GM21619 (cell line): Measurements from ENCODE around the gene OSBPL9.
"Not testable (repeated sequence)": the region's sequence is repeated elsewhere in the genome, so short reads cannot be mapped to it uniquely, and the experiment has no call there.

ENCODE experiments used
- ATAC-seq: cut with Tn5 transposase; IDR thresholded peaks from one replicate; pipeline ENCODE4 v1.9.1; 2021; ENCODE audit not compliant: unreplicated experiment

Gene OSBPL9

DNA sequence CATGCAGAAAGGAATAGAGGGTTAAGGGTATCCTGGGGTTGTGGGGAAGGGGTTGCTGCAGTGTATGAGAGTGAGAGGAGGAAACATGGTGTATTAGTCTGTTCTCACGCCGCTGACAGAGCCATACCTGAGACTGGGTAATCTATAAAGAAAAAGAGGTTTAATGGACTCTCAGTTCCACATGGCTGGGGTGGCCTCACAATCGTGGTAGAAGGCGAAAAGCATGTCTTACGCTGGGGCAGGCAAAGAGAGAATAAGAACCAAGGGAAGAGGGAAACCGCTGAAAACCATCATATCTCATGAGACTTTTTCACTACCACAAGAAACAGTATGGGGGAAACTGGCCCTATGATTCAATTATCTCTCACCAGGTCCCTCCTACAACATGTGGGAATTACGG, 17.7 kb downstream of the OSBPL9 start:
- ATAC-seq: no peak

DNA sequence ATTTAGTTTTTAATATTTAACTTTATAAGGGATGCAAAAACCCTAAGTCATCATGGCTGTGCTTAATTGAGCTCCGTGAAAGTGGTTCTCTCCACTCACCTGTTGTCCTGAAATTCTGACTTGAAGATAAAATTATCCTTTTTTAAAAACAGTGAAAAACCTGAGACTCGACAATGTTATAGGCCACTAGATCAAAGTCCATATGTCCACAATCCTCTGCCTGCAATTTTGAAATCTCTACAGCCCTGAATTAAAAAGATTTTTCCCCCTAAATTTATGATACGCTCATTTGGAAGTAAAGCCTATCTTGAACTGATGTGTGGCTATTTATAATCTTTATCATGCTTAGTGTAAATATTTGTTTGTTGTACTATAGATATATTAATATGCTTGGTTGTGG, 18.7 kb downstream of the OSBPL9 start:
- no peak for ATAC-seq

DNA sequence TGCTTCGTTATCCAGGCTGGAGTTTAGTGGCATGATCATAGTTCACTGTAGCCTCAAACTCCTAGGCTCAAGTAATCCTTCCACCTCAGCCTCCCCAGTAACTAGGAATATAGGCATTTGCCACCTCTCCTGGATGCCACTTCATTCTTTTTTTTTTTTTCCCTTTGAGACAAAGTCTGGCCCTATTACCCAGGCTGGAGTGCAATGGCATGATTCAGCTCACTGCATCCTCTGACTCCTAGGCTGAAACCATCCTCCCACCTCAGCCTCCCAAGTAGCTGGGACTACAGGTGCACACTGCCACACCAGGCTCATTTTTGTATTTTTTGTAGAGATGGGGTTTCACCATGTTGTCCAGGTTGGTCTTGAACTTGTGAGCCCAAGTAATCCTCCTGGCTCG, 19.3 kb downstream of the OSBPL9 start:
- ATAC-seq: no peak

GRCh38 chr1:51636764-51637522, 20.1 kb downstream of the OSBPL9 start:
- ATAC-seq: no peak

DNA sequence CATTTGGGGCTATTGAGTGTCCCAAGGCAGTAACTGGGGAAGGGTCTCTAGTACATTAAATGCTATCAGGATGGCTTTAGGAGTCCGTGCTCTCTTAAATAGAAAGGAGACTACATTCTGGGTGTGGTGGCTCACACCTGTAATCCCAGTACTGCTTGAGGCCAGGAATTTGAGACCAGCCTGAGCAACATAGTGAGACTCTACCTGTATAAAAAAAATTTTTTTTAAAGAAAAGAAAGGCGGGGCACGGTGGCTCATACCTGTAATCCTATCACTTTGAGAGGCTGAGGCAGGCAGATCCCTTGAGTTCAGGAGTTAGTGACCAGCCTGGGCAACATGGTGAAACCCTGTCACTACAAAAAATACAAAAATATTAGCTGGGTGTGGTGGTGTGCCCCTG, 21.5 kb downstream of the OSBPL9 start:
- ATAC-seq: no peak

GRCh38 chr1:51639694-51640093, 22.8 kb downstream of the OSBPL9 start:
- no peak for ATAC-seq

- no peak for ATAC-seq
Observed at GRCh38 chr1:51641096-51641495, 24.2 kb downstream of the OSBPL9 start.

DNA sequence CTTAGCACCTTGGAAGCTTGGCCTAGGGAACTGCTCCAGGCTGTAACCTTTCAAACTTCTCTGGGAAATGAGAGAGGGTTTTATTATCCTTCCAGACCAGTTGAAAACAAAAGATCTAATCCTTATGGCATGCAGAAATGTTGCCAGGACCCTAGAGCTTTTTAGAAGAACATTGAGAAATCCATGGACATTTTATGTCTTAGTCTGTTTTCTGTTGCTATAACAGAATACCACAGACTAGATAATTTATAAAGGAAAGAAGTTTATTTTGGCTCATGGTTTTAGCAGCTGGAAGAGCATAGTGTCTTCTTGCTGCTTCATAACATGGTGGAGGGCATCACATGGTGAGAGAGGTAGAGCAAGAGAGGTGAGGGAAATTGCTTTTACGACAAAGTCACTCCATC, 25.8 kb downstream of the OSBPL9 start:
- ATAC-seq: no peak

GRCh38 chr1:51643362-51643761, 26.5 kb downstream of the OSBPL9 start:
- ATAC-seq: no peak

DNA sequence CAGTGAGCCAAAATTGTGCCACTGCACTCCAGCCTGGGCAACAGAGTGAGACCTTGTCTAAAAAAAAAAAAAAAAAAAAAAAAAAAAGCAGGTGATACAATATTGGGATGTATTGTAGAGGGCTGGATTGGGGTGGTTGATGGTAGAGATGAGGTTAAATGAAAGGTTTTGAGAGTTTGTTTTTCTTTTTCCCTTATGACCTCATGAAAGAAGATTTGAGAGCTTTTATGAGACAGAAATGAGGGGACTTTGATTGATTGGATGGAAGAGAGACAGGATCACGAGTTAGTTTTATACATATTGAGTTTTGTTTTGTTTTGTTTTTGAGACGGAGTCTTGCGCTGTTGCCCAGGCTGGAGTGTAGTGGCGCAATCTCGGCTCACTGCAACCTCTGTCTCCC, 27.1 kb downstream of the OSBPL9 start:
- ATAC-seq: no peak

- no peak for ATAC-seq
Observed at GRCh38 chr1:51644533-51645197, 27.8 kb downstream of the OSBPL9 start.

DNA sequence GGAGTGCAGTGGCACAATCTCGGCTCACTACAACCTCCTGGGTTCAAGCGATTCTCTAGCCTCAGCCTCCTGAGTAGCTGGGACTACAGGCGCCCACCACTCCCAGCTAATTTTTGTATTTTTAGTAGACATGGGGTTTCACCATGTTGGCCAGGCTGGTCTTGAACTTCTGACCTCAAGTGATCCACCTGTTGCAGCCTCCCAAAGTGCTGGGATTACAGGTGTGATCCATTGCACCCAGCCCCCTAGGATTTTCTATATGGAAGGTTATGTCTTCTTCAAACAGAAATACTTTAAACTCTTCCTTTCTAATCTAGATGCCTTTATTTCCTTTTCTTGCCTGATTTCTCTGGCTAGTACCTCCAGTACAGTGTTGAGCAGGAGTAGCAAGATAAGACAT, 29.7 kb downstream of the OSBPL9 start:
- ATAC-seq: not testable (repeated sequence)

GRCh38 chr1:51648180-51649109, 31.6 kb downstream of the OSBPL9 start:
- no peak for ATAC-seq

DNA sequence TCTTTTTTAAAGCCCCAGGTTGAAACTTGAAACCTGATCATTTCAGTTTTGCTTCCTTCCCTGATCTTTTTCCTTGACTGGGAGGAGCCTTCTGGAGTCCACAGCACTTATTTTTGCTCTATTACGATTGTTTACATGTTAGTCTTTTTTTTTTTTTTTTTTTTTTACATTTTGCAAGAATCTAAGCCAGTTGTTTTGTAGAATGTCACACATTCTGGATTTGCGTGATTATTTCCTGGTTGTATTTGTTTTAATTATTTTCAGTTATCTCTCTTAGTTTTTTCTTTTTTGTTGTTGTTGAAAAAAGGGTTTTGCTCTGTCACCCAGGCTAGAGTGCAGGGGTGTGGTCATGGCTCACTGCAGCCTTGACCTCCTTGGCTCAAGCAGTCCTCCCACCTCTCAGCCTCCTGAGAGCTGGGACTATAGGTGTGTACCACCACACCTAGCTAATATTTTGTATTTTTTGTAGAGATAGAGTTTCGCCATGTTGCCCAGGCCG, 32.8 kb downstream of the OSBPL9 start:
- no peak for ATAC-seq

DNA sequence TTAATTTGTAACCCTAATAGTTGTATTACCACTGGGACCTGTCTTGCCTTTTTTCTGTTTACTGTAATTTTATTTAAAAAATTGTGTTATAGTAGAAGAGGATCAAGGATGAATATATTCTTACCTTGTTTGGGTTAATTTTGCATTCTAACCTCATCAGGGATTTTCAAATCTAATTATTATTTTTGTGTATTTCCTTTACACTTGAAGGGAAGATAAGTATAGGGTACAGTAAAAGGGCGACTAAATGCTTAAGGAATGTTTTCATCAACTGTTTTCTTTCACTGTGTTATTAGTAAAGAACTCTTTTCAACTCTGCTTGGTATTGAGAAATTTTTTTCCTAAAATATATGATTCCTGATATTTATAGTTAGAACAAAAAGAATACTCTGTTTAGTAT, 33.3 kb downstream of the OSBPL9 start:
- no peak for ATAC-seq

- ATAC-seq: no peak
Observed at GRCh38 chr1:51651552-51651942, 34.7 kb downstream of the OSBPL9 start.

GRCh38 chr1:51652599-51652998, 35.7 kb downstream of the OSBPL9 start:
- ATAC-seq: no peak

DNA sequence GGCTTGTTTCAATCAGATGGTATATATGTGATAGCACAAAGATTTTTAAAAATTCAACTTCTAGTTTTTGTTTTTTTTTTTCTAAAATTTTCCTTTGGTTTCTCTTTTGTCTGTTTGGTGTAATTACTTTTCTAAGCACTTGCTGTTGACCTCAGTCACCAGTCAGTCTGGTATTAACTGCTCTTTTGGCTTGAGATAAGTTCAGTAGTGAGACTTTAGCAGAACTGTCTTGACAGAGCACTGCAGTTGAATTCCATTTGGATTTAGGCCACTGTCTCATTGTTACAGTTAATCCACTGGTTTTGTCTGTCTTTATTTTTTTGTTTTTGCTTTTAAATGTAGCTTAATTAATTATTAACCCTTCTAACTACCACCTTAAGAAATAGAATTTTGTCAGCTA, 36.2 kb downstream of the OSBPL9 start:
- ATAC-seq: no peak

DNA sequence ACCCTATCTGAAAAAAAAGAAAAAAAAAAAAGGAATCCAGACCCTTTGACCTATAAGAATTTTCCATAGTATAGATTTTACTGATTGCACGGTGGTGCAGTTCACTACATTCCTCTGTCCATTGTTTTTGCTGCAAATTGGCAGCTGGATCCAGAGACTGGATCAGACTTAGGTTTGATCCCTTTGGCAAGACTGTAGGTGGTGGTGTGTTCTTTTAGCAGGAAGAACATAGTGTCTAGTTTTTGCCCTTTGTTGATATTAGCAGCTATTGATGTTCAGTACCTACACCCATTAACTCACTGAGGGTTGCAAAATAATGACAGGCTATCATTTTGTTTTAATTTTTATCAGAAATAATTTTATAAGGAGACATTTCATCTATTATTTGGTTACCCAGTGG, 37.1 kb downstream of the OSBPL9 start:
- no peak for ATAC-seq

DNA sequence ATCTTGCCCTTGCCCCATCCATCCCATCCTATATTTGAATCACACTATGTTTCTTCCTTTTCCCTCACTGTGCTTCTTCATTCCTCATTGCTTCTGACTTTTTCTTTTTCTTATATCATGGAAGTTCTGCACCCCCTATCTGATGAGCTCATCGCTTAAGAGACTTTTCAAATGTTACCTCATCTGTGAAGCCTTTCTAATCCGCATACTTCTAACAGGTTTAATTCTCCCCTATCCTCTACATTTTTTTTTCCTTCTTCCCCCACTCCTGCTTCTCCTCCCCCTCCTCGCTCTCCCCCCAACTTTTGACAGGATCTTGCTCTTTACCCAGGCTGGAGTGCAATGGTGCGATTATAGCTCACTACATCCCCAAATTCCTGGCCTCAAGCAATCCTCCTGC, 39.5 kb downstream of the OSBPL9 start:
- ATAC-seq: no peak

GRCh38 chr1:51660580-51660979, 43.7 kb downstream of the OSBPL9 start:
- no peak for ATAC-seq
